OCI-LY7 (cell line): ENCODE measurements around the gene PYCARD. TPM values are rescaled to one million over a fixed set of nuclear protein-coding genes. Genes with fewer than 3 reads are reported as not detected.

Experiments
- BruUV-seq: library from RNA; stranded (reverse); fragments of 400-500 nt; replicated peaks from 2 replicates; lab custom pipeline; 2021; lab: Mats Ljungman, UMichigan
- CTCF ChIA-PET: fragments of 300-600 bp; sonication (Branson Sonifier 250); formaldehyde crosslinking; loops from one replicate; lab custom pipeline; 2022; ENCODE audit warnings: antibody characterized with exemption; ENCODE audit not compliant: unreplicated experiment; lab: Charles Lee
- POLR2A ChIA-PET: fragments of 300-600 bp; sonication (Branson Sonifier 250); formaldehyde crosslinking; loops from one replicate; lab custom pipeline; 2022; ENCODE audit warnings: antibody characterized with exemption; lab: Charles Lee
- DNase-seq: peaks from one replicate; pipeline ENCODE4 v3.0.0-alpha.2; 2015; ENCODE audit warnings: low spot score
- H2AFZ ChIP-seq: fragments of 200-600 bp; sonication (generic), shearing (Covaris generic); 2 replicates; pipeline ENCODE4 v1.6.1; 2014; ENCODE audit warnings: mild to moderate bottlenecking, antibody characterized with exemption, low read length, moderate library complexity
- H3K27ac ChIP-seq: fragments of 200-600 bp; sonication (generic); 2 replicates; pipeline ENCODE4 v1.5.1; 2014; ENCODE audit warnings: mixed run types, low read depth, mild to moderate bottlenecking, moderate library complexity, low read length, inconsistent platforms; ENCODE audit not compliant: poor library complexity, severe bottlenecking
- H3K36me3 ChIP-seq: fragments of 200-600 bp; sonication (generic); 2 replicates; pipeline ENCODE4 v1.6.1; 2014; ENCODE audit warnings: mild to moderate bottlenecking, antibody characterized with exemption, low read length, moderate library complexity, mixed read lengths; ENCODE audit not compliant: insufficient read depth
- H3K4me1 ChIP-seq: fragments of 200-600 bp; sonication (generic); 2 replicates; pipeline ENCODE4 v1.5.1; 2014; ENCODE audit warnings: mild to moderate bottlenecking, low read length; ENCODE audit not compliant: insufficient read depth, poor library complexity, severe bottlenecking
- H3K4me2 ChIP-seq: fragments of 200-600 bp; sonication (generic); 2 replicates; pipeline ENCODE4 v1.6.1; 2014; ENCODE audit warnings: mild to moderate bottlenecking, low read length
- H3K4me3 ChIP-seq: fragments of 200-600 bp; sonication (generic); 2 replicates; pipeline ENCODE4 v1.5.1; 2014; ENCODE audit warnings: mild to moderate bottlenecking, low read depth, low read length; ENCODE audit not compliant: poor library complexity, severe bottlenecking
- H3K79me2 ChIP-seq: fragments of 200-600 bp; sonication (generic); 2 replicates; pipeline ENCODE4 v1.6.1; 2016; ENCODE audit warnings: low read depth, mild to moderate bottlenecking, low read length, moderate library complexity, mixed read lengths; ENCODE audit not compliant: insufficient read depth
- H3K9me2 ChIP-seq: fragments of 200-600 bp; sonication (generic); 2 replicates; pipeline ENCODE4 v1.6.1; 2016; ENCODE audit warnings: mild to moderate bottlenecking, low read length, mixed read lengths; ENCODE audit not compliant: insufficient read depth
- H3K9me3 ChIP-seq: fragments of 200-600 bp; sonication (generic); 2 replicates; pipeline ENCODE4 v1.6.1; 2014; ENCODE audit warnings: mild to moderate bottlenecking, mixed run types, low read length, mixed read lengths
- H4K20me1 ChIP-seq: fragments of 200-600 bp; sonication (generic); 2 replicates; pipeline ENCODE4 v1.6.1; 2014; ENCODE audit warnings: mild to moderate bottlenecking, antibody characterized with exemption, low read length, moderate library complexity, mixed read lengths; ENCODE audit not compliant: insufficient read depth
- CTCF ChIP-seq: fragments of 200-600 bp; sonication (generic); conservative IDR thresholded peaks from 2 replicates; pipeline ENCODE4 v1.5.1; 2014; ENCODE audit warnings: mild to moderate bottlenecking, antibody characterized with exemption, low read length, moderate library complexity, mixed read lengths
- EZH2phosphoT487 ChIP-seq: fragments of 200-600 bp; sonication (generic); IDR thresholded peaks from 2 replicates; pipeline ENCODE4 v1.6.1; 2018; ENCODE audit warnings: low read depth, borderline replicate concordance, mild to moderate bottlenecking, mixed run types, antibody characterized with exemption, low read length, moderate library complexity, mixed read lengths
- intact Hi-C: fragments of 100-400 bp; cut with micrococcal nuclease; formaldehyde crosslinking; loops from one replicate; pipeline ENCODE4 v1.10.0; 2022; ENCODE audit not compliant: unreplicated experiment
- total RNA-seq, 2 experiments: library from RNA; depleted of rRNA in 1 of 2; stranded (reverse); fragments of >200 nt in 1 of 2; shearing (Covaris generic) in 1 of 2; gene quantifications; 2 replicates each; pipeline ENCODE4 v1.2.3, GENCODE V29; 2014 to 2022

The PYCARD gene
- total RNA-seq, 2 experiments from 2014 or later: 5.5 to 14.8 TPM

- no peak overlapping the region for H3K4me2 ChIP-seq
- no peak overlapping the region for H3K4me3 ChIP-seq
- no peaks in the 10 kb centered on the region for H3K9me2 ChIP-seq
- no peaks in the 10 kb centered on the region for H3K4me1 ChIP-seq
- no peak overlapping the region for H3K27ac ChIP-seq
- no peak for DNase-seq
- H3K36me3 ChIP-seq: peaks cover 100% of the 10 kb centered on the region
- intact Hi-C loops: no loop called here
- ChIA-PET POLR2A (no interaction called here), CTCF (no interaction called here)
- H4K20me1 ChIP-seq: peaks cover 36% of the 10 kb centered on the region
- BruUV-seq: no TSS peak
- no peak for TF ChIP-seq CTCF
- no peak for TF ChIP-seq EZH2phosphoT487
- H3K9me3 ChIP-seq: no peaks in the 10 kb centered on the region
- no peak overlapping the region for H2AFZ ChIP-seq
- peaks cover 32% of the 10 kb centered on the region for H3K79me2 ChIP-seq
Measured at GRCh38 chr16:31191697-31192428, 10.7 kb downstream of the PYCARD start.

GRCh38 chr16:31190818-31191444 lies 11.6 kb downstream of the PYCARD start:
- CTCF ChIA-PET: no interaction called here

More at GRCh38 chr16:31190818-31191444, 11.6 kb downstream of the PYCARD start:
- H3K27ac ChIP-seq: no peak overlapping the region
- H3K4me2 ChIP-seq: no peak overlapping the region
- no TSS peak for BruUV-seq
- H2AFZ ChIP-seq: no peak overlapping the region
- no peak for TF ChIP-seq CTCF
- no peak for TF ChIP-seq EZH2phosphoT487
- no peaks in the 10 kb centered on the region for H3K9me2 ChIP-seq
- POLR2A ChIA-PET: no interaction called here
- H3K4me1 ChIP-seq: no peaks in the 10 kb centered on the region
- peaks cover 42% of the 10 kb centered on the region for H3K79me2 ChIP-seq
- no peak for DNase-seq
- no peak overlapping the region for H3K4me3 ChIP-seq
- no peaks in the 10 kb centered on the region for H3K9me3 ChIP-seq
- H3K36me3 ChIP-seq: peaks cover 100% of the 10 kb centered on the region
- H4K20me1 ChIP-seq: peaks cover 43% of the 10 kb centered on the region
- intact Hi-C loops: no loop called here
